Esophagus muscularis mucosa (tissue), 4 donors: ENCODE results near the gene TMEM219. TPM values are rescaled to one million over a fixed set of nuclear protein-coding genes. Genes with fewer than 3 reads are reported as not detected.

ENCODE experiments used
- DNase-seq: peaks from one replicate; pipeline ENCODE4 v3.0.0-alpha.2; 2017; ENCODE audit errors: extremely low spot score
- H3K27ac ChIP-seq, 4 donors: fragments of 200-600 bp; sonication (generic); replicated peaks in 1 of 4; 1 replicate in 3 of 4; 2 replicates in 1 of 4; pipeline ENCODE4 v1.5.1; 2016 to 2019; ENCODE audit warnings: mild to moderate bottlenecking in 1 of 4
- H3K27me3 ChIP-seq, 4 donors: fragments of 200-600 bp; sonication (generic); one replicate each; pipeline versions ENCODE4 v1.5.1 to v1.6.0; 2016 to 2019
- H3K36me3 ChIP-seq, 4 donors: fragments of 200-600 bp; sonication (generic); one replicate each; pipeline ENCODE4 v1.5.1; 2016 to 2019
- H3K4me1 ChIP-seq, 4 donors: fragments of 200-600 bp; sonication (generic); one replicate each; pipeline ENCODE4 v1.5.1; 2016 to 2019
- H3K4me3 ChIP-seq, 4 donors: fragments of 200-600 bp; sonication (generic); 1 replicate in 2 of 4; 2 replicates in 2 of 4; pipeline ENCODE4 v1.5.1; 2016 to 2019; ENCODE audit warnings: mild to moderate bottlenecking in 4 of 4, moderate library complexity in 1 of 4
- H3K9me3 ChIP-seq, 4 donors: fragments of 200-600 bp; sonication (generic); 1 replicate in 3 of 4; 2 replicates in 1 of 4; pipeline ENCODE4 v1.5.1; 2016 to 2019
- EP300 ChIP-seq: sonication (generic); formaldehyde crosslinking; IDR thresholded peaks from one replicate; pipeline ENCODE4 v1.6.1; 2017; ENCODE audit warnings: antibody characterized with exemption
- POLR2A ChIP-seq: fragments of 450-650 bp; IDR thresholded peaks from one replicate; pipeline ENCODE4 v1.6.1; 2017; ENCODE audit warnings: antibody characterized with exemption, moderate library complexity, mild to moderate bottlenecking, low read depth
- POLR2AphosphoS5 ChIP-seq, 2 donors: sonication (generic); formaldehyde crosslinking; IDR thresholded peaks; one replicate each; pipeline ENCODE4 v1.6.1; 2017; ENCODE audit warnings: antibody characterized with exemption in 2 of 2
- WGBS: methylation state at CpG from one replicate; pipeline ENCODE4 v1.1.5; 2018; 5-methylcytosine and 5-hydroxymethylcytosine counted together
- intact Hi-C: fragments of 100-400 bp; cut with DNase I; formaldehyde crosslinking; loops from one replicate; pipeline ENCODE4 v1.15.1; 2023
- total RNA-seq, 4 donors: library from RNA; depleted of rRNA; stranded (reverse); fragments of >200 nt; gene quantifications; one replicate each; pipeline versions ENCODE4 v1.1.0 to v1.2.1, GENCODE V29; 2016
- TF ChIP-seq, protein P1 (sequence below), 3 experiments: fragments of 200-600 bp in 2 of 3; fragments of 450-650 bp in 1 of 3; sonication (generic) in 2 of 3; IDR thresholded peaks; one replicate each; pipeline ENCODE4 v1.5.1; 2017 to 2019; ENCODE audit warnings: antibody characterized with exemption in 3 of 3, mild to moderate bottlenecking in 2 of 3, moderate library complexity in 1 of 3

TMEM219 gene
- total RNA-seq, 4 donors from 2014 or later, result 96.8 to 114 (median 105) TPM

DNA sequence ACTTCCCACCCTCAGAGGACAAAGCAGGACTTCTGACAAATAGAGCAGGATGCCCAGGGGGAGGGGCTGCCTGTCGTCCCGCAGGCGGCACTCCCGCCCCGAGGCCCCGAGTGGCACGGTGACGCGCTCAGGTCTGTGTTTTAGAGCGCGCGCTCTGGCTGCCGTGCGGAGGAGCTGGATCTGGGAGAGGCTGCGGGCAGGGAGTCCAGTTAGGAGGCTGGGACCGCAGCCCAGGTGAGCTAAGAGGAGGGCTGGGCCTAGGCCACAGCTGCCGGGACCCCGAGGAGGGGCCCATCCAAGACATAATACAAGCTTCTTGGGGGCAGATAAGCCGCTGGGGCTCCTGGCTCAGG is 42.5 kb downstream of the TMEM219 start:
- Histone ChIP-seq H3K27ac (no peak overlapping the region), H3K27me3 (peaks cover 0 to 24% (median 5%) of the 10 kb centered on the region in 4 donors), H3K9me3 (no peaks in the 10 kb centered on the region), H3K36me3 (peaks cover 0 to 45% (median 37%) of the 10 kb centered on the region in 4 donors), H3K4me1 (peaks cover 2 to 12% (median 11%) of the 10 kb centered on the region in 4 donors), H3K4me3 (no peak overlapping the region)
- WGBS, result 59% methylated on average over 5 of the region's 19 CpGs
- TF ChIP-seq, protein P1, sequence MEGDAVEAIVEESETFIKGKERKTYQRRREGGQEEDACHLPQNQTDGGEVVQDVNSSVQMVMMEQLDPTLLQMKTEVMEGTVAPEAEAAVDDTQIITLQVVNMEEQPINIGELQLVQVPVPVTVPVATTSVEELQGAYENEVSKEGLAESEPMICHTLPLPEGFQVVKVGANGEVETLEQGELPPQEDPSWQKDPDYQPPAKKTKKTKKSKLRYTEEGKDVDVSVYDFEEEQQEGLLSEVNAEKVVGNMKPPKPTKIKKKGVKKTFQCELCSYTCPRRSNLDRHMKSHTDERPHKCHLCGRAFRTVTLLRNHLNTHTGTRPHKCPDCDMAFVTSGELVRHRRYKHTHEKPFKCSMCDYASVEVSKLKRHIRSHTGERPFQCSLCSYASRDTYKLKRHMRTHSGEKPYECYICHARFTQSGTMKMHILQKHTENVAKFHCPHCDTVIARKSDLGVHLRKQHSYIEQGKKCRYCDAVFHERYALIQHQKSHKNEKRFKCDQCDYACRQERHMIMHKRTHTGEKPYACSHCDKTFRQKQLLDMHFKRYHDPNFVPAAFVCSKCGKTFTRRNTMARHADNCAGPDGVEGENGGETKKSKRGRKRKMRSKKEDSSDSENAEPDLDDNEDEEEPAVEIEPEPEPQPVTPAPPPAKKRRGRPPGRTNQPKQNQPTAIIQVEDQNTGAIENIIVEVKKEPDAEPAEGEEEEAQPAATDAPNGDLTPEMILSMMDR (IDR thresholded peaks at IDR 0.05), result no peak
- TF ChIP-seq POLR2A (no peak), EP300 (no peak)
- intact Hi-C loops, result loop anchor here (10.0 kb wide), 1 partner anchor 140 kb away; the partner anchor contains the start of gene CDIPT
- DNase-seq, result no peak

DNA sequence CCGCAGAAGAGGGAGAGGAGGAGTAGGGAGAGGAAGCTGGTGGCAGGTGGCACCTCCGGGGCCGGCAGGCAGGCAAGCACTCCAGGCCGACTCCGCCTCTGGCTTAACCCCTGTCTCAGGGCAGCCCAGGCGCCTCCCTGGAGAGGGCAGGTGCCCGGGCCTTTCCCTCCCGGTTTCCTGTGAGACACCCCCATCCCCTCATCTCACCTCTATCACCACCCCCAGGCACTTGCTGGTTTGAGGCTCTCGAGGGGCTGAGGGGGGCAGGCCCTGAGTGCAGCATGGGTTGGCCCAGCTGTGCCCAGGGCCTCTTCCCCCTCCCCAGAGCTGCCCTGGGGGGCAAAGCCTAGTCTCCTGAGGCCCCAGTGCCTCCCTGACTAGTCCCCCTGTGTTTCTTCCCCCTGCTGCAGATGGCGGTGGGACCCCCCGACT is 42.9 kb downstream of the TMEM219 start:
- DNase-seq, result no peak
- Histone ChIP-seq H3K27ac (no peak overlapping the region), H3K4me1 (peaks cover 2 to 13% (median 11%) of the 10 kb centered on the region in 4 donors), H3K4me3 (no peak overlapping the region), H3K9me3 (no peaks in the 10 kb centered on the region), H3K27me3 (peaks cover 0 to 28% (median 10%) of the 10 kb centered on the region in 4 donors), H3K36me3 (peaks cover 0 to 40% (median 35%) of the 10 kb centered on the region in 4 donors)
- no peak for TF ChIP-seq POLR2AphosphoS5 (IDR thresholded peaks at IDR 0.05)
- no peak for TF ChIP-seq EP300
- no peak for TF ChIP-seq POLR2A
- TF ChIP-seq, protein P1 (IDR thresholded peaks at IDR 0.05), result no peak
- 58% methylated on average over 8 of the region's 11 CpGs for WGBS
- intact Hi-C loops, result loop anchor here (10.0 kb wide), 1 partner anchor 140 kb away; the partner anchor contains the start of gene CDIPT

DNA sequence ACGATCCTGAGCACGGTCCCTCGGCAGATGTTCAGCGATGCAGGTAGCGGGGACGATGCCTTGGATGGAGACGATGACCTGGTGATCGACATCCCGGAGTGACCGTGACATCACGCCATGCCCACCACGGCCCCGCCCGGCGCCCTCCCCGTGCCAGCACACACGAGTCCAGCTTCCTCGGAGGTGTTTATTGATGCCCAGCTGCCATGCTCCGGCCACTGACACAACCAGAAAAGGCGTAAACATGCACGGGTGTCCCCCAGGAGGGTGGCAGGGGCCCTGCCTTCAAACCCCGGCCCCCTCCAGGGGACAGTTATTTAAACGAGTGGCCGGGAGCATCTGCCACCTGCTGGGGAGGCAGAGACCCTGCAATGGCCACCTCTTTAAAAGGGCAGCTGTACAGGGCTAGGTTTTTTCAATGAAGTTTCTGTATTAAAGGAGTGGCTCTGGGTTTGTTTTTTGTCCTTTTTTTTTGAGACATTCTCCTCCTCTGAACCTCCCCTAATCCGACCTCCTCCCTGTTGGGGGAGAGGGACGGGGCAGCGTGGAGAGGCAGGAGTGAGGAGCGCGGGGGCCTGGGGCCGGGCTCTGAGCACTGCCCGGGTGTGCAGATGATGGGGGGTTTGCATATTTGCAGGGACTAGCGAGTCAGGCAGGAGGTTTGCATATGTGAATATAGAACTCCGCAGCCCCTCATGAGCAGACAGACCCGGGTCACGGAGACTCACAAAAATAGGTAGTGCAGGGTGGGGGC is 43.6 kb downstream of the TMEM219 start:
- intact Hi-C loops, result loop anchor here (10.0 kb wide), 1 partner anchor 141 kb away; the partner anchor contains the start of gene CDIPT
- 47% methylated on average over 25 of the region's 35 CpGs for WGBS
- Histone ChIP-seq H3K4me3 (peak overlapping the region in 1 of 4 donors; percentile 15), H3K36me3 (peaks cover 0 to 34% (median 28%) of the 10 kb centered on the region in 4 donors), H3K27ac (no peak overlapping the region), H3K9me3 (no peaks in the 10 kb centered on the region), H3K27me3 (peaks cover 0 to 35% (median 17%) of the 10 kb centered on the region in 4 donors), H3K4me1 (peaks cover 6 to 20% (median 18%) of the 10 kb centered on the region in 4 donors)
- DNase-seq, result no peak
- TF ChIP-seq POLR2A (no peak), EP300 (no peak)
- TF ChIP-seq, protein P1 (IDR thresholded peaks at IDR 0.05), result peak; percentile 74 to 94 (median 80)

DNA sequence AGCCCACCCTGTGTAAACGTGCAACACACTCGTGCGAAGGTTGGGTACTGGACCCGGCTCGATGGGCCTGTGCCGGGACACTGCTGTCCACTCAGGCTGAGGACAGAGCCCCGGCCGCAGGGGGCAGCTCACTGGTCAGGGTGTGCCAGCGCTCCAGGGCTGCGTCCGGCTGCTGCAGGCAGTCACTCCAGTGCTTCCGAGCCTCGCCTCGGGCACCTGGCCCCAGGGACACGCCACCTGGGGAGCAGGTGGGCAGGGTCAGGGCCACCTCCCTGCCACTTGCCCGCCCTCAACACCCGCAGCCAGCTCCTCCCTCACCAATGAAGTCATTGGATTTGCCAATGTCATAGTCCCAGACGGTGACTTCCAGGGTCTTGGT is 44.2 kb downstream of the TMEM219 start:
- Histone ChIP-seq H3K27ac (no peak overlapping the region), H3K4me3 (no peak overlapping the region), H3K36me3 (peaks cover 0 to 28% (median 22%) of the 10 kb centered on the region in 4 donors), H3K9me3 (no peaks in the 10 kb centered on the region), H3K4me1 (peaks cover 11 to 25% (median 24%) of the 10 kb centered on the region in 4 donors), H3K27me3 (peaks cover 5 to 41% (median 22%) of the 10 kb centered on the region in 4 donors)
- TF ChIP-seq EP300, result no peak
- TF ChIP-seq POLR2A, result no peak
- no peak for TF ChIP-seq POLR2AphosphoS5 (IDR thresholded peaks at IDR 0.05)
- TF ChIP-seq, protein P1 (IDR thresholded peaks at IDR 0.05), result no peak
- DNase-seq, result no peak
- intact Hi-C loops, result loop anchor here (10.0 kb wide), 1 partner anchor 141 kb away; the partner anchor contains the start of gene CDIPT
- WGBS, result 93% methylated on average over 7 of the region's 18 CpGs
